HFFc6 (cell line): ENCODE measurements around the gene SAAL1. TPM values are rescaled to one million over a fixed set of nuclear protein-coding genes. Genes with fewer than 3 reads are reported as not detected.

ENCODE experiments used
- DNase-seq: peaks from one replicate; pipeline ENCODE4 v3.0.0-alpha.2; 2018
- H3K27ac Mint-ChIP-seq: 2 replicates; pipeline ENCODE4 v1.8.0; 2020; ENCODE audit warnings: mild to moderate bottlenecking, mixed read lengths
- H3K27me3 Mint-ChIP-seq: 2 replicates; pipeline ENCODE4 v1.8.0; 2021; ENCODE audit warnings: mild to moderate bottlenecking, moderate library complexity, mixed read lengths; ENCODE audit not compliant: insufficient read depth
- H3K36me3 Mint-ChIP-seq: 2 replicates; pipeline ENCODE4 v1.8.0; 2021; ENCODE audit warnings: low read depth, mixed read lengths
- H3K4me1 Mint-ChIP-seq: 2 replicates; pipeline ENCODE4 v1.8.0; 2020; ENCODE audit warnings: low read depth, mixed read lengths
- H3K4me3 Mint-ChIP-seq: 2 replicates; pipeline ENCODE4 v1.8.0; 2020; ENCODE audit warnings: mild to moderate bottlenecking, moderate library complexity, mixed read lengths
- H3K9me3 Mint-ChIP-seq: 2 replicates; pipeline ENCODE4 v1.8.0; 2020; ENCODE audit warnings: mild to moderate bottlenecking, mixed read lengths
- CTCF ChIP-seq: fragments of 200-600 bp; sonication (generic); IDR thresholded peaks from 2 replicates; pipeline ENCODE4 v1.5.0; 2021; ENCODE audit warnings: antibody characterized with exemption, mild to moderate bottlenecking
- total RNA-seq, 6 experiments: library from RNA; stranded (reverse); fragmentation: NEBNext Ultra II Directional; extraction: Animal tissue kit (Norgen Biotek cat#: 25700); gene quantifications; 2 replicates in 1 of 6; 3 replicates in 5 of 6; pipeline ENCODE4 v1.2.3, GENCODE V29; 2021

Gene SAAL1
- total RNA-seq, 6 experiments from 2014 or later, result 10.3 to 16.6 (median 15.3) TPM

DNA sequence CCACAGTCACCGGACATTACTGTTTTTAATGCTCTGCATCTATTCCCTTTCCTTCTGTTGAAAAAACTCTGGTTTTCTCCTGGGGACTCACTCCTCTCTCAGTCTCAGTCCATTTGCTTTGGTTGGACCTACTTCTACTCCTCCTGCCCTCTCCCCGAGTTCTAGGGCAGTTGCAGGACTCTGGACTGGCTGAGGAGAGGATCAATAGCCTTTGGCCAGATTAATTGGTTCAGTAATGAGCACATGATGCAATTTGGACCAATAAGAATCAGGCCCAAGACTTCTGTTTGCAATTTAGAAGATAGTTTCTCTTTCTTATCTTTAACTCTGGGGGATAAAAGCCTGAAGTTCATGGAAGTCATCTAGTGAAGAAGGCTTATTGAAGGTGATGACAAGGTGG lies 44.5 kb downstream of the SAAL1 start:
- no peak for TF ChIP-seq CTCF
- DNase-seq, result no peak
- H3K27me3 Mint-ChIP-seq, result 0 out of 2 replicates have a peak, but pooled peaks cover 1% of the 10 kb centered on the region
- no peak overlapping the region for H3K4me3 Mint-ChIP-seq
- H3K36me3 Mint-ChIP-seq, result no peaks in the 10 kb centered on the region
- no peaks in the 10 kb centered on the region for H3K4me1 Mint-ChIP-seq
- H3K27ac Mint-ChIP-seq, result no peak overlapping the region
- H3K9me3 Mint-ChIP-seq, result no peaks in the 10 kb centered on the region

DNA sequence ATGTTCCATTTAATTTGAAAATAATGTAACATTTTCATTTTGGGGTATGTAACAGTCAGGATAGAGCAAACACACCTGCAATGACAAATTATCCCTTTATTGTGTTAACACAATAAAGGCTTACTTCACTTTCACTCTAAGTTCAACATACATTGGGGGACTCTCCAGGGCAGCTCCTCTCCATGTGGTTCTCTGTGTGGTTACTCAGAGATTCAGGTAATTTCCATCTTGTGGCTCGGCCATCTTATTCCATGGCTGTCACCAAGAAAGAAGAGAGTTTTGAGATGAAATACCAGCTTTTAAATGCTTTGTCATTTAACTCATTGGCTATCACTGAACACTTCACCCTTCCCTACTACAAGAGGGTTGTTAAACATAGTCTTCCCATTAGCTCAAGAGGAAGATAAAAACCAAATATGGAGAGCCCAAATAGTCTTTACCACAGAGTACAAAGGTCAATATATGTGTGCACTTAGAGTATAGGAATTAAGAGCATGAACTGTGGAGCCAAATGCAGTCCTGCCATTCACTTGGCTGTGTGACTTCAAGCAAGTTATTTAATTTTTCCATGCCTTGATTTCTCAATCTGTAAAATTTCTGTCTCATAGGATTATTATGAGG lies 49.2 kb downstream of the SAAL1 start:
- no peaks in the 10 kb centered on the region for H3K36me3 Mint-ChIP-seq
- TF ChIP-seq CTCF, result no peak
- no peaks in the 10 kb centered on the region for H3K4me1 Mint-ChIP-seq
- H3K4me3 Mint-ChIP-seq, result no peak overlapping the region
- no peak for DNase-seq
- H3K9me3 Mint-ChIP-seq, result no peaks in the 10 kb centered on the region
- no peak overlapping the region for H3K27ac Mint-ChIP-seq
- H3K27me3 Mint-ChIP-seq, result peaks cover 6% of the 10 kb centered on the region

GRCh38 chr11:18054511-18055103 lies 51.3 kb downstream of the SAAL1 start:
- Mint-ChIP-seq H3K4me1 (no peaks in the 10 kb centered on the region), H3K27me3 (peaks cover 6% of the 10 kb centered on the region), H3K4me3 (no peak overlapping the region), H3K9me3 (no peaks in the 10 kb centered on the region), H3K36me3 (no peaks in the 10 kb centered on the region), H3K27ac (no peak overlapping the region)
- no peak for DNase-seq
- TF ChIP-seq CTCF, result no peak

DNA sequence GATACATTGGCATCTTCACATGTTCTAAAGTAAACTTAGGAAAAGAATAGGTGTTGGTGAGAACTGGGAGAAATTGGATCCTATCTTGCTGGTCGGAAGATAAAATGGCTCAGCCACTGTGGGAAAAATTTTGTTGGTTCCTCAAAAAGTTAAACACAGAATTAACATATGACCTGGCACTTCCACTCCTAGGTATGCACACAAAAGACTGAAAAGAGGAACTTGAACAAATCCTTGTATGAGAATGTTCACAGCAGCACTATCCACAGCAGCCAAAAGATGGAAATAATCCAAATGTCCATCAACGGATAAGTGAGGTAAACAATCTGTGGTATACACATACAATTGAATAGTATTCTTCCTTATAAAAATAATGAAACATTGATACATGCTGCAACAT lies 55.0 kb downstream of the SAAL1 start:
- Mint-ChIP-seq H3K9me3 (no peaks in the 10 kb centered on the region), H3K27me3 (peaks cover 14% of the 10 kb centered on the region), H3K4me3 (no peak overlapping the region), H3K27ac (no peak overlapping the region), H3K36me3 (no peaks in the 10 kb centered on the region), H3K4me1 (no peaks in the 10 kb centered on the region)
- no peak for DNase-seq
- TF ChIP-seq CTCF, result no peak

- TF ChIP-seq CTCF, result no peak
- Mint-ChIP-seq H3K36me3 (no peaks in the 10 kb centered on the region), H3K4me3 (no peak within 1 kb of the TSS), H3K27ac (no peak within 1 kb of the TSS), H3K27me3 (peaks cover 35% of the 10 kb centered on the region), H3K9me3 (no peaks in the 10 kb centered on the region), H3K4me1 (no peaks in the 10 kb centered on the region)
- peak; percentile 8 for DNase-seq
These were observed 59.6 kb downstream of the SAAL1 start, which contains the start of gene TPH1 for GRCh38 chr11:18046116-18046777. Gene TPH1, minus strand, starts transcription at chr11:18046269. Its CDS starts 5,507 bp downstream, at chr11:18040762.
